HTR-8/SVneo (cell line): ENCODE measurements around the gene ITIH5.

Experiments used
- DNase-seq: peaks from one replicate; pipeline ENCODE4 v3.0.0; 2011; ENCODE audit warnings: low spot score, mixed read lengths; ENCODE audit not compliant: insufficient read length
- FAIRE-seq: peaks from 2 replicates; lab custom pipeline; 2011; peaks lifted over from hg19 to GRCh38; lab: Jason Lieb, UNC

Gene ITIH5

GRCh38 chr10:7642491-7643011, 24.2 kb downstream of the ITIH5 start:
- FAIRE-seq (no peak), DNase-seq (no peak)

GRCh38 chr10:7635408-7636125, 31.2 kb downstream of the ITIH5 start:
- FAIRE-seq (no peak), DNase-seq (no peak)

GRCh38 chr10:7634142-7634894, 32.4 kb downstream of the ITIH5 start:
- FAIRE-seq: no peak
- DNase-seq: no peak

GRCh38 chr10:7626283-7626682, 40.5 kb downstream of the ITIH5 start:
- DNase-seq (no peak), FAIRE-seq (no peak)

GRCh38 chr10:7625836-7626235, 40.9 kb downstream of the ITIH5 start:
- DNase-seq (no peak), FAIRE-seq (no peak)

- no peak for DNase-seq
- FAIRE-seq: no peak
These were observed 41.8 kb downstream of the ITIH5 start for GRCh38 chr10:7625009-7625408.

- DNase-seq: no peak
- FAIRE-seq: no peak
These were observed 43.8 kb downstream of the ITIH5 start for GRCh38 chr10:7622969-7623368.

- DNase-seq: no peak
- no peak for FAIRE-seq
These were observed 48.3 kb downstream of the ITIH5 start for GRCh38 chr10:7618461-7618860.

- DNase-seq: no peak
- no peak for FAIRE-seq
These were observed 54.9 kb downstream of the ITIH5 start for GRCh38 chr10:7611909-7612308.

- DNase-seq (no peak), FAIRE-seq (no peak)
These were observed 55.9 kb downstream of the ITIH5 start for GRCh38 chr10:7610651-7611389.

GRCh38 chr10:7610026-7610425, 56.7 kb downstream of the ITIH5 start:
- no peak for DNase-seq
- FAIRE-seq: no peak

GRCh38 chr10:7609556-7609955, 57.2 kb downstream of the ITIH5 start:
- FAIRE-seq: no peak

GRCh38 chr10:7608001-7608400, 58.8 kb downstream of the ITIH5 start:
- no peak for FAIRE-seq
- no peak for DNase-seq

More at GRCh38 chr10:7609556-7609955, 57.2 kb downstream of the ITIH5 start:
- no peak for DNase-seq

- DNase-seq (no peak), FAIRE-seq (no peak)
These were observed 59.8 kb downstream of the ITIH5 start for GRCh38 chr10:7606951-7607404.

GRCh38 chr10:7605565-7606295, 61.0 kb downstream of the ITIH5 start:
- FAIRE-seq (no peak), DNase-seq (no peak)

- DNase-seq (no peak), FAIRE-seq (no peak)
These were observed 65.6 kb downstream of the ITIH5 start for GRCh38 chr10:7601023-7601656.

- no peak for DNase-seq
- FAIRE-seq: no peak
These were observed 68.0 kb downstream of the ITIH5 start for GRCh38 chr10:7598771-7599170.

- FAIRE-seq (no peak), DNase-seq (no peak)
These were observed 70.4 kb downstream of the ITIH5 start for GRCh38 chr10:7596356-7596755.

GRCh38 chr10:7593905-7594304, 72.9 kb downstream of the ITIH5 start:
- no peak for FAIRE-seq
- no peak for DNase-seq

- DNase-seq: no peak
- no peak for FAIRE-seq
These were observed 73.7 kb downstream of the ITIH5 start for GRCh38 chr10:7593063-7593462.
